ENCODE data around the gene PADI2.

DNA sequence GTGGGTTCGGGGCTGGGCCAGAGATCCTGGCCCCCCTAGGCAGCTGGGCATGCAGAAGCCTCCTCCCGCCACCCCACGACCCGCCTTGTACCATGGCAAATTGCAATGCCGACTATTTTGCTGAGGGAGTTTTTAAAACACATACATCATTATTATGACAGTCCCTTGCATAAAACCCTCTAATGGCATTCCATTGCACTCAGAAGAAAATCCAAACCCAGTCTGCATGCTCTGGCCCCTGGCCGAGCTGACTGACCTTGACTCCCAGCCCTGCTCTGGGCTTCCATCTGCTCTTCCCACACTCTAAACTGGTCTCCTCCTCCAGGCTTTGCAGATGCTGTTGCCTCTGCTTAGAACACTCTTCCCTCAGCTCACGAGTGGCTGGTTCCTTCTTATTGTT, 28.0 kb downstream of the PADI2 start:
- TF ChIP-seq, protein P1, sequence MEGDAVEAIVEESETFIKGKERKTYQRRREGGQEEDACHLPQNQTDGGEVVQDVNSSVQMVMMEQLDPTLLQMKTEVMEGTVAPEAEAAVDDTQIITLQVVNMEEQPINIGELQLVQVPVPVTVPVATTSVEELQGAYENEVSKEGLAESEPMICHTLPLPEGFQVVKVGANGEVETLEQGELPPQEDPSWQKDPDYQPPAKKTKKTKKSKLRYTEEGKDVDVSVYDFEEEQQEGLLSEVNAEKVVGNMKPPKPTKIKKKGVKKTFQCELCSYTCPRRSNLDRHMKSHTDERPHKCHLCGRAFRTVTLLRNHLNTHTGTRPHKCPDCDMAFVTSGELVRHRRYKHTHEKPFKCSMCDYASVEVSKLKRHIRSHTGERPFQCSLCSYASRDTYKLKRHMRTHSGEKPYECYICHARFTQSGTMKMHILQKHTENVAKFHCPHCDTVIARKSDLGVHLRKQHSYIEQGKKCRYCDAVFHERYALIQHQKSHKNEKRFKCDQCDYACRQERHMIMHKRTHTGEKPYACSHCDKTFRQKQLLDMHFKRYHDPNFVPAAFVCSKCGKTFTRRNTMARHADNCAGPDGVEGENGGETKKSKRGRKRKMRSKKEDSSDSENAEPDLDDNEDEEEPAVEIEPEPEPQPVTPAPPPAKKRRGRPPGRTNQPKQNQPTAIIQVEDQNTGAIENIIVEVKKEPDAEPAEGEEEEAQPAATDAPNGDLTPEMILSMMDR (IDR thresholded peaks at IDR 0.05) = no peak
- TF ChIP-seq POLR2A (IDR thresholded peaks at IDR 0.05) = peak in 2 of 3 donors; percentile 27 to 38

Data from body of pancreas (tissue), 4 donors.